HG03196 (cell line): ENCODE data around the gene CNMD.
"Not testable (repeated sequence)": the region's sequence is repeated elsewhere in the genome, so short reads cannot be mapped to it uniquely, and the experiment has no call there.

ENCODE experiments used
- ATAC-seq: cut with Tn5 transposase; IDR thresholded peaks from one replicate; pipeline ENCODE4 v1.9.1; 2021; ENCODE audit not compliant: unreplicated experiment

Gene CNMD

GRCh38 chr13:52695856-52696255, 43.8 kb downstream of the CNMD start:
- ATAC-seq = no peak

GRCh38 chr13:52686376-52686775, 53.2 kb downstream of the CNMD start:
- no peak for ATAC-seq

- ATAC-seq = not testable (repeated sequence)
These were observed 53.8 kb downstream of the CNMD start for GRCh38 chr13:52685806-52686205.

GRCh38 chr13:52677823-52678222, 61.8 kb downstream of the CNMD start:
- ATAC-seq = no peak

- no peak for ATAC-seq
These were observed 66.2 kb downstream of the CNMD start for GRCh38 chr13:52673465-52673864.

GRCh38 chr13:52670726-52671125, 68.9 kb downstream of the CNMD start:
- no peak for ATAC-seq

- no peak for ATAC-seq
These were observed 69.9 kb downstream of the CNMD start for GRCh38 chr13:52669677-52670076.

- no peak for ATAC-seq
These were observed 74.3 kb downstream of the CNMD start for GRCh38 chr13:52665325-52665724.

GRCh38 chr13:52664272-52664671, 75.3 kb downstream of the CNMD start:
- ATAC-seq = no peak

- ATAC-seq = no peak
These were observed 80.3 kb downstream of the CNMD start for GRCh38 chr13:52659340-52659739.
